A673 (cell line): ENCODE data around the gene NR2C2. TPM values are rescaled to one million over a fixed set of nuclear protein-coding genes. Genes with fewer than 3 reads are reported as not detected.

Experiments
- BruUV-seq: library from RNA; stranded (reverse); fragments of 400-500 nt; replicated peaks from 2 replicates; lab custom pipeline; 2021; lab: Mats Ljungman, UMichigan
- CTCF ChIA-PET: fragments of 300-600 bp; sonication (Branson Sonifier 250); formaldehyde crosslinking; loops from one replicate; lab custom pipeline; 2022; ENCODE audit warnings: antibody characterized with exemption; lab: Charles Lee
- POLR2A ChIA-PET: fragments of 300-600 bp; sonication (Branson Sonifier 250); formaldehyde crosslinking; loops from one replicate; lab custom pipeline; 2022; ENCODE audit warnings: antibody characterized with exemption; ENCODE audit not compliant: low non-redundant PET; lab: Charles Lee
- DNase-seq: peaks from one replicate; pipeline ENCODE4 v3.0.0-alpha.2; 2015; ENCODE audit warnings: low spot score
- H3K27ac ChIP-seq: fragments of 200-600 bp; sonication (generic); 2 replicates; pipeline ENCODE4 v1.5.1; 2016; ENCODE audit warnings: mixed run types, low read depth, mild to moderate bottlenecking, mixed read lengths, antibody characterized with exemption, low read length; ENCODE audit not compliant: poor library complexity, severe bottlenecking
- H3K27me3 ChIP-seq: fragments of 200-600 bp; sonication (generic); replicated peaks from 2 replicates; pipeline ENCODE4 v1.6.1; 2017; ENCODE audit warnings: mixed run types, low read depth, mild to moderate bottlenecking, mixed read lengths, antibody characterized with exemption, low read length; ENCODE audit not compliant: insufficient read depth, poor library complexity
- H3K36me3 ChIP-seq: fragments of 200-600 bp; sonication (generic); 2 replicates; pipeline ENCODE4 v1.6.1; 2016; ENCODE audit warnings: mixed run types, mild to moderate bottlenecking, mixed read lengths, antibody characterized with exemption, low read length; ENCODE audit not compliant: insufficient read depth, poor library complexity, severe bottlenecking
- H3K4me1 ChIP-seq: fragments of 200-600 bp; sonication (generic); 2 replicates; pipeline ENCODE4 v1.6.1; 2017; ENCODE audit warnings: mixed run types, mild to moderate bottlenecking, mixed read lengths, antibody characterized with exemption, low read length; ENCODE audit not compliant: insufficient read depth, poor library complexity, severe bottlenecking
- H3K4me3 ChIP-seq: fragments of 200-600 bp; sonication (generic); 2 replicates; pipeline ENCODE4 v1.5.1; 2016; ENCODE audit warnings: low read depth, mixed run types, mild to moderate bottlenecking, mixed read lengths, low read length; ENCODE audit not compliant: poor library complexity, severe bottlenecking
- H3K9me3 ChIP-seq: fragments of 200-600 bp; sonication (generic); 2 replicates; pipeline ENCODE4 v1.6.1; 2016; ENCODE audit warnings: mixed run types, low read depth, mild to moderate bottlenecking, mixed read lengths, antibody characterized with exemption, low read length; ENCODE audit not compliant: poor library complexity, severe bottlenecking
- CTCF ChIP-seq: fragments of 300-800, 200-600 bp; sonication (generic); conservative IDR thresholded peaks from 2 replicates; pipeline ENCODE4 v1.5.1; 2017; ENCODE audit warnings: low read depth, mild to moderate bottlenecking, antibody characterized with exemption, low read length, moderate library complexity, mixed read lengths
- EZH2 ChIP-seq: fragments of 200-600 bp; sonication (generic); IDR thresholded peaks from 2 replicates; pipeline ENCODE4 v1.6.1; 2017; ENCODE audit warnings: borderline replicate concordance, low read depth, mild to moderate bottlenecking, mixed read lengths, antibody characterized with exemption, low read length; ENCODE audit not compliant: poor library complexity, severe bottlenecking
- intact Hi-C: fragments of 100-400 bp; cut with micrococcal nuclease; formaldehyde crosslinking; loops from one replicate; pipeline ENCODE4 v1.10.0; 2022; ENCODE audit not compliant: unreplicated experiment
- total RNA-seq: library from RNA; stranded (reverse); gene quantifications from 2 replicates; pipeline ENCODE4 v1.2.3, GENCODE V29; 2021

The NR2C2 gene
- total RNA-seq, 1 experiment from 2014 or later, result 56.5 TPM

GRCh38 chr3:15007681-15008141, 60.3 kb downstream of the NR2C2 start:
- TF ChIP-seq EZH2 (no peak), CTCF (no peak)
- no peak for DNase-seq

GRCh38 chr3:15009167-15009566, 61.8 kb downstream of the NR2C2 start:
- intact Hi-C loops, result no loop called here
- POLR2A ChIA-PET, result no interaction called here
- TF ChIP-seq EZH2 (no peak), CTCF (no peak)
- CTCF ChIA-PET, result no interaction called here
- no peak overlapping the region for H3K27ac ChIP-seq
- H3K4me1 ChIP-seq, result no peaks in the 10 kb centered on the region
- BruUV-seq, result no TSS peak
- peaks cover 16% of the 10 kb centered on the region for H3K36me3 ChIP-seq
- no peak overlapping the region for H3K4me3 ChIP-seq
- DNase-seq, result no peak
- H3K27me3 ChIP-seq, result no peaks in the 10 kb centered on the region
- no peaks in the 10 kb centered on the region for H3K9me3 ChIP-seq

More at GRCh38 chr3:15007681-15008141, 60.3 kb downstream of the NR2C2 start:
- Histone ChIP-seq H3K9me3 (no peaks in the 10 kb centered on the region), H3K4me3 (no peak overlapping the region), H3K36me3 (peaks cover 13% of the 10 kb centered on the region), H3K4me1 (no peaks in the 10 kb centered on the region), H3K27ac (no peak overlapping the region), H3K27me3 (no peaks in the 10 kb centered on the region)
- ChIA-PET CTCF (no interaction called here), POLR2A (no interaction called here)
- no TSS peak for BruUV-seq
- intact Hi-C loops, result no loop called here

GRCh38 chr3:15010664-15011063, 63.3 kb downstream of the NR2C2 start:
- no peak for DNase-seq
- H3K4me1 ChIP-seq, result no peaks in the 10 kb centered on the region
- H3K4me3 ChIP-seq, result no peak overlapping the region
- H3K27ac ChIP-seq, result no peak overlapping the region
- intact Hi-C loops, result no loop called here
- CTCF ChIA-PET, result no interaction called here
- BruUV-seq, result no TSS peak
- POLR2A ChIA-PET, result no interaction called here
- no peaks in the 10 kb centered on the region for H3K27me3 ChIP-seq
- H3K9me3 ChIP-seq, result no peaks in the 10 kb centered on the region
- peaks cover 20% of the 10 kb centered on the region for H3K36me3 ChIP-seq
- TF ChIP-seq EZH2, result no peak

GRCh38 chr3:15011174-15011573, 63.8 kb downstream of the NR2C2 start:
- no TSS peak for BruUV-seq
- Histone ChIP-seq H3K4me1 (no peaks in the 10 kb centered on the region), H3K27ac (no peak overlapping the region), H3K36me3 (peaks cover 26% of the 10 kb centered on the region), H3K4me3 (no peak overlapping the region), H3K9me3 (no peaks in the 10 kb centered on the region), H3K27me3 (no peaks in the 10 kb centered on the region)
- POLR2A ChIA-PET, result no interaction called here
- no peak for DNase-seq
- intact Hi-C loops, result no loop called here
- CTCF ChIA-PET, result no interaction called here
- TF ChIP-seq EZH2, result no peak
- no peak for TF ChIP-seq CTCF
